ENCODE measurements around the gene ZFP36L1. TPM values are rescaled to one million over a fixed set of nuclear protein-coding genes. Genes with fewer than 3 reads are reported as not detected.
A peak's percentile ranks its signal among the peaks of the same experiment; 100 is the strongest.

Gene ZFP36L1, protein sequence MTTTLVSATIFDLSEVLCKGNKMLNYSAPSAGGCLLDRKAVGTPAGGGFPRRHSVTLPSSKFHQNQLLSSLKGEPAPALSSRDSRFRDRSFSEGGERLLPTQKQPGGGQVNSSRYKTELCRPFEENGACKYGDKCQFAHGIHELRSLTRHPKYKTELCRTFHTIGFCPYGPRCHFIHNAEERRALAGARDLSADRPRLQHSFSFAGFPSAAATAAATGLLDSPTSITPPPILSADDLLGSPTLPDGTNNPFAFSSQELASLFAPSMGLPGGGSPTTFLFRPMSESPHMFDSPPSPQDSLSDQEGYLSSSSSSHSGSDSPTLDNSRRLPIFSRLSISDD
- total RNA-seq = 144 and 273 TPM in 2 replicates

DNA sequence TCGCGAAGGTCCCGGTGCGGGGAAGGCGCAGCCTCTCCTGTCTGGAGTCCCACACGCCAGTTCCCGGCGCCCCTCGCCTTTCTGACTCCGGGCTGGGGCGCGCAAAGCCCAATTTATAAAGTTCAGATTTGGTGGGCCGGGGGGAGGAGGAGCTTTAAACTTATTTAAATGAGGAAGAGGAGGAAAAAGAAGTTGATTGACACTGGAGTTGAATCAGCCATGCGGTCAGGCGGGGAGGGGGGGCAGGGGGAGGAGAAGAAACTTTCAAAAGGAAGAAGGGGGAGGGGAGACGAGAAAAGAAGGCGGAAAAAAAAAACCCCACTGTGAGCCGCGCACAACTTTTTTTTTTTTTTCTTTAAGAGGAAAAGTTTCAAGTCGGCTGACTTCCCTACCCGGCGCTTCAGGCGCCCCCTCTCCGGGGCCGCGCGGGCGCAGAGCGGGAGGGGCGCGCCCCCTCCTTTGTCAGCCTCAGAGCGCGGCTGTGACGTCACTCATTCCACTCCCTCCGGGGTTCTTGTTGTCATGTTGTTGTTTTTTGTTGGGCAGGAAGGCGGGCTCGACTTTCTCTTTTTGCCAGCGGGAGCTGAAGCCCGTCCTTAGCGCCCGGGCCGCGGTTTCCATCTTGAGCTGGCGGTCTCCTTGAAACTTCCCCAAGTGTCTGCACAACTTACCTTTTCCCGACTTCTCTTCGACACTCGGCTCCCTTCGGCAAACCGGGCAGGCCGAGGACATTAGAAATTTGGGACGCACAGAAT is at the start of gene ZFP36L1:
Gene ZFP36L1 (minus strand): TSS at position 89 of the 755 bp plus-strand sequence. CDS start 129 bp downstream, outside the sequence.
- Histone ChIP-seq H3K4me3 (ENCODE audit: low read depth, low read length) (peak within 1 kb of the TSS; percentile 71), H3K27me3 (ENCODE audit: control insufficient read depth, insufficient read depth, low read length) (no peaks in the 10 kb centered on the region), H3K36me3 (ENCODE audit: control insufficient read depth, insufficient read depth, low read length) (peaks cover 14% of the 10 kb centered on the region)
- TF ChIP-seq, protein P1, sequence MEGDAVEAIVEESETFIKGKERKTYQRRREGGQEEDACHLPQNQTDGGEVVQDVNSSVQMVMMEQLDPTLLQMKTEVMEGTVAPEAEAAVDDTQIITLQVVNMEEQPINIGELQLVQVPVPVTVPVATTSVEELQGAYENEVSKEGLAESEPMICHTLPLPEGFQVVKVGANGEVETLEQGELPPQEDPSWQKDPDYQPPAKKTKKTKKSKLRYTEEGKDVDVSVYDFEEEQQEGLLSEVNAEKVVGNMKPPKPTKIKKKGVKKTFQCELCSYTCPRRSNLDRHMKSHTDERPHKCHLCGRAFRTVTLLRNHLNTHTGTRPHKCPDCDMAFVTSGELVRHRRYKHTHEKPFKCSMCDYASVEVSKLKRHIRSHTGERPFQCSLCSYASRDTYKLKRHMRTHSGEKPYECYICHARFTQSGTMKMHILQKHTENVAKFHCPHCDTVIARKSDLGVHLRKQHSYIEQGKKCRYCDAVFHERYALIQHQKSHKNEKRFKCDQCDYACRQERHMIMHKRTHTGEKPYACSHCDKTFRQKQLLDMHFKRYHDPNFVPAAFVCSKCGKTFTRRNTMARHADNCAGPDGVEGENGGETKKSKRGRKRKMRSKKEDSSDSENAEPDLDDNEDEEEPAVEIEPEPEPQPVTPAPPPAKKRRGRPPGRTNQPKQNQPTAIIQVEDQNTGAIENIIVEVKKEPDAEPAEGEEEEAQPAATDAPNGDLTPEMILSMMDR (IDR thresholded peaks at IDR 0.05; ENCODE audit: insufficient read depth, low read length, poor library complexity, severe bottlenecking) = no peak
- peak; percentile 92 for DNase-seq (ENCODE audit: low read depth)

DNA sequence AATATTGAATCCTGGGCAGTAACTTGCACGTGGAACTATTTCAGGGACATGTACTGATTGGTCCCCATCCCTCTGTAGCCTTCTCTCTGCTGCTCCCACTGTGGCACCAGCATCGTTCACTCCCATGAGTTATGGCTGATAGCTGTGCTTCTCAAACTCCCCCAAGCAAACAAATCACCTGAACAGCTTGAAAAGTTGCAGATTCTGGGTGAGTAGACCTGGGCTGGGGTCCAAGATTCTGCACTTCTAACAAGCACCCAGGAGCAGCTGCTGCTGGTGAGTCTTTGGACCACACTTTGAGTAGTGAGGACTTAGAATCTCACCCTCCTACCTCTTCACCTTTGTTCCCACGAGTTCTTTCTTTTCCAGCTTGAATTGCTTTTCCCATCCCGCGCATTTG is 49.4 kb upstream of the ZFP36L1 start:
- TF ChIP-seq, protein P1 (IDR thresholded peaks at IDR 0.05; ENCODE audit: insufficient read depth, low read length, poor library complexity, severe bottlenecking) = no peak
- H3K27me3 ChIP-seq (ENCODE audit: control insufficient read depth, insufficient read depth, low read length) = no peaks in the 10 kb centered on the region
- H3K4me3 ChIP-seq (ENCODE audit: low read depth, low read length) = no peak overlapping the region
- no peak for DNase-seq (ENCODE audit: low read depth)
- H3K36me3 ChIP-seq (ENCODE audit: control insufficient read depth, insufficient read depth, low read length) = peaks cover 1% of the 10 kb centered on the region

DNA sequence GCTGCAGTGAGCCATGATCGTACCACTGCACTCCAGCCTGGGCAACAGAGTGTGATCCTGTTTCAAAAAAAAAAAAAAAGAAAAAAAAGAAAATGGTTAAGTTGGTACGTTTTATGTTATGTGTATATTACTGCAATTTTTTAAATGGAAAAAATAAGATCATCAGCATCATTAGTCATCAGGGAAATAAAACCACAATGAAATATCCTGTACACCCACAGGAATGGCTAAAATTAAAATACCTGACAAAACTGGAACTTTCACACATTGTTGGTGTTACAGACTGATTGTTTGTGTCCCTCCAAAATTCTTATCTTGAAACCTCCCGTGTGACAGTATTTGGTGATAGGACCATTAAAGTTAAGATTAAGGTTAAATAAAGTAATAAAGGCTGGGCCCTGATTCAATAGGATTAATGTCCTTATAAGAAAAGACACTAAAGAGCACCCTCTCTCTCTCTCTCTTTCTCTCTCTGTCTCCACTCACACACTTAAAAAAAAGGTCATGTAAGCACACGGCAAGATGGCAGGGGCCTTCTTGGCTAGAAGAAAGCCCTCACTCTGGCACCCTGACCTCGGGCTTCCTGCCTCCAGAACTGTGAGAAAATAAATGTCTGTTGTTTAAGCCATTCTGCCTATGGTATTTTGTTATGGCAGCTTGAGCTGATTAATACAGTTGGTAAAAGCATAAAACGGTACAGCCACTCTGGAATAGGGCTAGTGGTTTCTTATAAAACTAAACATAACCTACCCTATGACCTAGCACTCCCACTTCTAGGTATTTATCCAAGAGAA is 48.3 kb upstream of the ZFP36L1 start:
- TF ChIP-seq, protein P1 (IDR thresholded peaks at IDR 0.05; ENCODE audit: insufficient read depth, low read length, poor library complexity, severe bottlenecking) = no peak
- DNase-seq (ENCODE audit: low read depth) = no peak
- H3K27me3 ChIP-seq (ENCODE audit: control insufficient read depth, insufficient read depth, low read length) = no peaks in the 10 kb centered on the region
- H3K36me3 ChIP-seq (ENCODE audit: control insufficient read depth, insufficient read depth, low read length) = peaks cover 1% of the 10 kb centered on the region
- no peak overlapping the region for H3K4me3 ChIP-seq (ENCODE audit: low read depth, low read length)

DNA sequence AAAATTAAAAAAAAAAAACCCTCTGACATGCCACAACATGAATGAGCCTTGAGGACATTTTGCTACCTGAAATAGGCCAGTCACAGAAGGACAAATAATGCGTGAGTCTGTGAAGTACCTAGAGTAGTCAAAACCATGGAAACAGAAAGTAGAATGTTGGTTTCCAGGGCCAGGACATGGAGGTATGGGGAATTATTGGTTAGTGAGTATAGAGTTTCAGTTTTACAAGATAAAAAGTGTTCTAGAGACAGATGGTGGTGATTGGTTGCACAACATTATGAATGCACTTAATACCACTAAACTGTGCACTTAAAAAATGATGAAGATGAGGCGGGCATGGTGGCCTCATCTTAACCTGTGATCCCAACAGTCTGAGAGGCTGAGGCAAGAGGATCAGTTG is 47.6 kb upstream of the ZFP36L1 start:
- Histone ChIP-seq H3K36me3 (ENCODE audit: control insufficient read depth, insufficient read depth, low read length) (peaks cover 1% of the 10 kb centered on the region), H3K27me3 (ENCODE audit: control insufficient read depth, insufficient read depth, low read length) (no peaks in the 10 kb centered on the region), H3K4me3 (ENCODE audit: low read depth, low read length) (no peak overlapping the region)
- TF ChIP-seq, protein P1 (IDR thresholded peaks at IDR 0.05; ENCODE audit: insufficient read depth, low read length, poor library complexity, severe bottlenecking) = no peak
- DNase-seq (ENCODE audit: low read depth) = no peak

DNA sequence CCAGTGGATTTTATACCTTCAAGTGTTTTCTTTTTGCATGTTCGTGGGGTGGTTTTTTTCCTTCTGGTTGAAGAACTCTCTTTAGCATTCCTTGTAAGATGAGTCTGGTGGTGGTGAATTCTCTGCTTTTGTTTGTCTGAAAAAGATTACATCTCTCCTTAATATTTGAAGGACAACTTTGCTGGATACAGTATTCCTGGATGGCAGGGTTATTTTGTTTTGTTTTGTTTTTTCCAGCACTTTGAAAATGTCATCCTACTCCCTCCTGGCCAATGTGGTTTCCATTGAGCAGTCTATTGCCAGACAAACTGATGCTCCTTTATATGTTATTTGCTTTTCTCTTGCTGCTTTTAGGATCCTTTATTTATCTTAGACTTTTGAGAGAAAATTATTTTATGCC is 43.2 kb upstream of the ZFP36L1 start:
- TF ChIP-seq, protein P1 (IDR thresholded peaks at IDR 0.05; ENCODE audit: insufficient read depth, low read length, poor library complexity, severe bottlenecking) = no peak
- no peaks in the 10 kb centered on the region for H3K36me3 ChIP-seq (ENCODE audit: control insufficient read depth, insufficient read depth, low read length)
- no peak overlapping the region for H3K4me3 ChIP-seq (ENCODE audit: low read depth, low read length)
- H3K27me3 ChIP-seq (ENCODE audit: control insufficient read depth, insufficient read depth, low read length) = no peaks in the 10 kb centered on the region
- no peak for DNase-seq (ENCODE audit: low read depth)
